Measurements from ENCODE around the gene RABGAP1L. TPM values are rescaled to one million over a fixed set of nuclear protein-coding genes. Genes with fewer than 3 reads are reported as not detected.

RABGAP1L gene
- total and polyA plus RNA-seq, 2 of the 8 experiments (the other 6 are each of a cell fraction or from before 2014, with no cell fraction given) = 33.3 to 156 TPM

GRCh38 chr1:174401075-174401474 lies 241.8 kb downstream of the RABGAP1L start:
- H3K23me2 ChIP-seq (ENCODE audit: low read depth, low read length) = no peaks in the 10 kb centered on the region
- H3K18ac ChIP-seq (ENCODE audit: extremely low read depth, low read length) = no peak overlapping the region
- FAIRE-seq (no peak), DNase-seq (ENCODE audit: low read depth in 1 of 2, low spot score in 2 of 2) (no peak)
- H3K23ac ChIP-seq (ENCODE audit: insufficient read length) = no peak overlapping the region
- no peak overlapping the region for H2AFZ ChIP-seq (ENCODE audit: low read length)
- no peaks in the 10 kb centered on the region for H4K20me1 ChIP-seq (replicated peaks in 1 of 2; ENCODE audit: control insufficient read depth in 1 of 2, insufficient read depth in 2 of 2, low read length in 2 of 2)
- H3K27me3 ChIP-seq (replicated peaks in 1 of 4; ENCODE audit: control insufficient read depth in 3 of 4, extremely low read depth in 1 of 4, insufficient read depth in 3 of 4, low read length in 3 of 4) = no peaks in the 10 kb centered on the region
- no peak overlapping the region for H2BK20ac ChIP-seq (ENCODE audit: low read length)
- no peak overlapping the region for H3K4me3 ChIP-seq (ENCODE audit: extremely low read depth in 1 of 4, insufficient read depth in 2 of 4, low read depth in 3 of 4, low read length in 4 of 4)
- no peak overlapping the region for H2BK5ac ChIP-seq (ENCODE audit: low read depth, low read length)
- no peaks in the 10 kb centered on the region for H3K79me1 ChIP-seq (ENCODE audit: low read depth, low read length)
- H3K27ac ChIP-seq (ENCODE audit: low read depth, low read length) = no peak overlapping the region
- no peak overlapping the region for H2AK5ac ChIP-seq (ENCODE audit: low read depth, low read length)
- no peaks in the 10 kb centered on the region for H3K4me1 ChIP-seq (replicated peaks in 1 of 4; ENCODE audit: control insufficient read depth in 3 of 4, insufficient read depth in 4 of 4, low read length in 3 of 4)
- no peak overlapping the region for H3K4me2 ChIP-seq (ENCODE audit: insufficient read depth in 1 of 2, low read depth in 2 of 2, low read length in 2 of 2)
- H3K36me3 ChIP-seq (ENCODE audit: control insufficient read depth in 2 of 4, insufficient read depth in 4 of 4, low read length in 3 of 4) = no peaks in the 10 kb centered on the region
- H3K9ac ChIP-seq (replicated peaks in 1 of 4; ENCODE audit: extremely low read depth in 1 of 4, low read depth in 3 of 4, low read length in 3 of 4) = no peak overlapping the region
- no peak overlapping the region for H3K14ac ChIP-seq (ENCODE audit: insufficient read length)
- 95% methylated on average over 4 of the region's 4 CpGs; no CpG with 5 or more reads in 1 of the 2 experiments for WGBS, 2 experiments (ENCODE audit: extremely low coverage in 1 of 2, insufficient coverage in 1 of 2, insufficient read length in 1 of 2, insufficient replicate concordance in 2 of 2, low coverage in 1 of 2, low lambda C conversion rate in 2 of 2, missing lambda C conversion rate in 1 of 2)
- no peak overlapping the region for H2BK12ac ChIP-seq (ENCODE audit: low read depth, low read length)
- POLR2A ChIA-PET (ENCODE audit: partially characterized antibody) = no interaction called here
- CTCF ChIA-PET (ENCODE audit: partially characterized antibody) = interaction anchor here (0.8 kb wide), 1 partner anchor 346 kb away, joined by 3 read pairs; no protein-coding TSS in a partner anchor
- H2BK120ac ChIP-seq (replicated peaks; ENCODE audit: low read depth, low read length) = no peak overlapping the region
- H3K79me2 ChIP-seq (ENCODE audit: control insufficient read depth in 1 of 2, insufficient read depth in 2 of 2, low read length in 2 of 2) = no peaks in the 10 kb centered on the region
- no peak overlapping the region for H2BK15ac ChIP-seq (ENCODE audit: low read length)
- H4K91ac ChIP-seq (replicated peaks; ENCODE audit: insufficient read length, low read length) = no peak overlapping the region
- H3K4ac ChIP-seq (replicated peaks; ENCODE audit: insufficient read length, low read depth, low read length) = no peak overlapping the region
- H4K8ac ChIP-seq (ENCODE audit: extremely low read depth, insufficient read depth, low read length) = no peak overlapping the region
- H3K56ac ChIP-seq (replicated peaks; ENCODE audit: insufficient read length, low read depth, low read length) = no peak overlapping the region
- no peak overlapping the region for H4K5ac ChIP-seq (ENCODE audit: insufficient read length, low read depth, low read length)
- H3K9me3 ChIP-seq (ENCODE audit: insufficient read depth in 2 of 2, low read depth in 1 of 2, low read length in 1 of 2) = no peaks in the 10 kb centered on the region
- TF ChIP-seq GTF2F1 (IDR thresholded peaks at IDR 0.05; ENCODE audit: borderline replicate concordance, low read depth, low read length) = no peak
- no peak for TF ChIP-seq KDM4A (IDR thresholded peaks at IDR 0.05; ENCODE audit: low read depth, low read length, severe bottlenecking)
- TF ChIP-seq SP2 (IDR thresholded peaks at IDR 0.05; ENCODE audit: low read length) = no peak
- no peak for TF ChIP-seq TAF1 (IDR thresholded peaks at IDR 0.05; ENCODE audit: low read depth, low read length)
- no peak for TF ChIP-seq POLR2AphosphoS5 (IDR thresholded peaks at IDR 0.05; ENCODE audit: low read depth, low read length)
- no peak for TF ChIP-seq SIX5 (IDR thresholded peaks at IDR 0.05; ENCODE audit: low read depth, low read length)
- TF ChIP-seq SUZ12 (IDR thresholded peaks at IDR 0.05; ENCODE audit: low read length) = no peak
- no peak for TF ChIP-seq E2F6 (IDR thresholded peaks at IDR 0.05)
- no peak for TF ChIP-seq KDM1A (IDR thresholded peaks at IDR 0.05; ENCODE audit: borderline replicate concordance, low read length)
- no peak for TF ChIP-seq CHD2 (IDR thresholded peaks at IDR 0.05; ENCODE audit: low read length)
- no peak for TF ChIP-seq ASH2L (IDR thresholded peaks at IDR 0.05; ENCODE audit: low read length)
- no peak for TF ChIP-seq BRCA1 (IDR thresholded peaks at IDR 0.05; ENCODE audit: low read depth, low read length)
- no peak for TF ChIP-seq ATF2 (IDR thresholded peaks at IDR 0.05; ENCODE audit: low read length)

Measured in H1 (cell line).